Activated CD8-positive, alpha-beta T cell treated with anti-CD3 and anti-CD28 coated beads, Interleukin-2, amount 10 ng/mL, durations not matched to agents 7 days and 5 days (primary cell): Measurements from ENCODE around the gene SZRD1. TPM values are rescaled to one million over a fixed set of nuclear protein-coding genes. Genes with fewer than 3 reads are reported as not detected.

Source experiments
- ATAC-seq: fragments of 150-1000 bp; cut with Tn5 transposase; one replicate; pipeline ENCODE4 v1.10.0; 2021; ENCODE audit warnings: moderate library complexity
- CTCF ChIA-PET: fragments of 350-600 bp; sonication (Branson Sonifier 250); formaldehyde crosslinking; loops from one replicate; lab custom pipeline; 2021; ENCODE audit warnings: antibody characterized with exemption; lab: Charles Lee
- POLR2A ChIA-PET: fragments of 350-600 bp; sonication (Branson Sonifier 250); formaldehyde crosslinking; loops from one replicate; lab custom pipeline; 2021; ENCODE audit warnings: antibody characterized with exemption; lab: Charles Lee
- DNase-seq: peaks from one replicate; pipeline ENCODE4 v3.0.0-alpha.2; 2020
- H3K27ac Mint-ChIP-seq: one replicate; pipeline ENCODE4 v1.8.0; 2021; ENCODE audit warnings: mild to moderate bottlenecking, mixed read lengths
- H3K27me3 Mint-ChIP-seq: one replicate; pipeline ENCODE4 v1.8.0; 2021; ENCODE audit warnings: low read depth, mixed read lengths
- H3K36me3 Mint-ChIP-seq: one replicate; pipeline ENCODE4 v1.8.0; 2021; ENCODE audit warnings: low read depth, mixed read lengths
- H3K4me1 Mint-ChIP-seq: one replicate; pipeline ENCODE4 v1.8.0; 2021; ENCODE audit warnings: low read depth, mixed read lengths
- H3K4me3 Mint-ChIP-seq: one replicate; pipeline ENCODE4 v1.8.0; 2021; ENCODE audit warnings: mild to moderate bottlenecking, mixed read lengths
- H3K9me3 Mint-ChIP-seq: one replicate; pipeline ENCODE4 v1.8.0; 2022; ENCODE audit warnings: mixed read lengths; ENCODE audit not compliant: insufficient read depth
- total RNA-seq, 2 experiments: library from RNA; stranded (reverse); gene quantifications; one replicate each; pipeline ENCODE4 v1.2.3, GENCODE V29; 2021

The SZRD1 gene
- total RNA-seq, 2 experiments from 2014 or later: 171 to 176 TPM

DNA sequence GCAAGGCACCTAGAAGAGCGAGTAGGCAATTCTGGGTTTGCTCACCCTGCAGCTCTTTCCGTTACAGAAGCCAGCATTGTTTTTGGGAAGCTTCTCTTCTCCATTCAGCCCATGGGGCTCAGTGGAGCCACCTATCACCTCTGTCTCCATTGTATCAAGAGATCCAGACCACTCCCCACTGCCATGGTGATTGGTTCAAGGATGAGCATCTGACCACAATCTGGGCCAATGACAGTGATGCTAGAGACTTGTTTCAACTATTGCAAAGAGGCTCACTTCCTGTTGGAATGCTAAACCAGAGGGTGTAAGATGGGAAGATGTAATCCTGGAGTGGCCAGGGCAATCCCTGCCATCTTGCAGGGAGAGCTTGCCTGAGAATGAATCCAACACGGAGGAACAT is 63.6 kb downstream of the SZRD1 start:
- DNase-seq (no peak), ATAC-seq (no peak)
- Mint-ChIP-seq H3K9me3 (no peaks in the 10 kb centered on the region), H3K27ac (no peak overlapping the region), H3K36me3 (no peaks in the 10 kb centered on the region), H3K4me3 (no peak overlapping the region), H3K4me1 (peaks cover 6% of the 10 kb centered on the region), H3K27me3 (peaks cover 9% of the 10 kb centered on the region)
- POLR2A ChIA-PET: no interaction called here
- CTCF ChIA-PET: interaction anchor here (0.6 to 1.6 kb wide), 2 partner anchors 8 to 10 kb away, joined by 3 to 6 read pairs; partner anchors contain the start of gene NECAP2

DNA sequence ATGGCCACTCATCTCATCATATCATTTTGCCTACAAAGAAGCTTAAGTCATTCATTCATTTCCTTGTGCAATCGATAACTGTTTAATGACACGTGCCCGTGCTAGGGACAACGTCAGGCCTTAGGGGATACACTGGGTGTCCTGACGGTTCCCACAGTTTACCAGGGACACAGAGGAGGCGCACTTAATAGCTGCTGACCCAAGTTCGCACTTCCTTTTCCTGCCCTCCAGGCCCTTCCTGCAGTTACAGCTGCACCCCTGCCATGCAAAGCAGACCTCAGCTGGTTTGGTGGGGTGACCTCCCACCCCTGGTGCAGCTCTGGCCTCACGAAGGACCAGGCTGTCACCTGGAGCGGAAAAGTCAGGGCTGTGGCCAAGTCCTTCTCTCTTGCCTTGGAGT is 66.0 kb downstream of the SZRD1 start:
- Mint-ChIP-seq H3K27me3 (peaks cover 9% of the 10 kb centered on the region), H3K27ac (no peak overlapping the region), H3K4me1 (peaks cover 6% of the 10 kb centered on the region), H3K9me3 (no peaks in the 10 kb centered on the region), H3K4me3 (no peak overlapping the region), H3K36me3 (no peaks in the 10 kb centered on the region)
- no peak for ATAC-seq
- POLR2A ChIA-PET: no interaction called here
- CTCF ChIA-PET: interaction anchor here (0.7 kb wide), 1 partner anchor 354 kb away, joined by 3 read pairs; no protein-coding TSS in a partner anchor
- DNase-seq: no peak

- CTCF ChIA-PET: no interaction called here
- no peak overlapping the region for H3K27ac Mint-ChIP-seq
- no peaks in the 10 kb centered on the region for H3K36me3 Mint-ChIP-seq
- POLR2A ChIA-PET: interaction anchor here (0.6 kb wide), 1 partner anchor 14 kb away, joined by 3 read pairs; no protein-coding TSS in a partner anchor
- DNase-seq (no peak), ATAC-seq (no peak)
- H3K4me3 Mint-ChIP-seq: no peak overlapping the region
- no peaks in the 10 kb centered on the region for H3K9me3 Mint-ChIP-seq
- H3K4me1 Mint-ChIP-seq: peaks cover 6% of the 10 kb centered on the region
- peaks cover 9% of the 10 kb centered on the region for H3K27me3 Mint-ChIP-seq
Observed at GRCh38 chr1:16434007-16434406, 67.0 kb downstream of the SZRD1 start.

GRCh38 chr1:16434501-16434900 is 67.5 kb downstream of the SZRD1 start:
- H3K36me3 Mint-ChIP-seq: no peaks in the 10 kb centered on the region
- no peak for ATAC-seq
- H3K4me3 Mint-ChIP-seq: no peak overlapping the region
- H3K9me3 Mint-ChIP-seq: no peaks in the 10 kb centered on the region
- no peak overlapping the region for H3K27ac Mint-ChIP-seq
- ChIA-PET POLR2A (interaction anchor here (0.6 kb wide), 1 partner anchor 13 kb away, joined by 3 read pairs; no protein-coding TSS in a partner anchor), CTCF (no interaction called here)
- H3K4me1 Mint-ChIP-seq: peaks cover 8% of the 10 kb centered on the region
- no peak for DNase-seq
- H3K27me3 Mint-ChIP-seq: peaks cover 9% of the 10 kb centered on the region

DNA sequence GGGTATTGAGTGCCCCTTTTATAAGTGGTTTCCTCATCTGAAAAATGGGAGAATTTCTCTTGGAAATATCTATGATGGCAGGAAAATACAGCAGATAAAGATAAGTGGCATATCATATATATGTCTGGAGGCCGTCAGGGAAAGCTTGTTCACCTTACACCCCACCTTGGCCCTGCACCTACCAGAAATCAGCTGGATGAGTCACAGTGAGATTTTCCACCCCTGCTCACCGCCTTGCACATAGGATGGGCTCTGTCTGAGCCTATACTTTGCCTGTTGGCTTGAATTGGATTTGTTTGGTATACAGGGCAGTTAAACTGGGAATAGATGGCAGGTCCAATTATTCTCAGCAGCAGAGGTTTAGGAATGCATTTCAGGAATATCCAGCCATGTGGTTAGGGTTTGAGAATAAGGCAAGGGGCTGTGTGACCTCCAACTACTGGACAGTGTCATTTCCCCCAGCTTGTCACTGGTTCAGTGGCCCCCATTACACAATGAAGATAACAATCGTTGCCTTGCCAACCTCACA is 70.0 kb downstream of the SZRD1 start, which contains the start of gene SPATA21:
TSS of gene SPATA21 (minus strand) at position 479 of the 529 bp plus-strand sequence. CDS start 6,053 bp downstream, outside the sequence.
- DNase-seq (no peak), ATAC-seq (no peak)
- CTCF ChIA-PET: no interaction called here
- H3K27ac Mint-ChIP-seq: no peak within 1 kb of the TSS
- POLR2A ChIA-PET: no interaction called here
- peaks cover 7% of the 10 kb centered on the region for H3K36me3 Mint-ChIP-seq
- no peak within 1 kb of the TSS for H3K4me3 Mint-ChIP-seq
- peaks cover 5% of the 10 kb centered on the region for H3K27me3 Mint-ChIP-seq
- no peaks in the 10 kb centered on the region for H3K9me3 Mint-ChIP-seq
- peaks cover 20% of the 10 kb centered on the region for H3K4me1 Mint-ChIP-seq

DNA sequence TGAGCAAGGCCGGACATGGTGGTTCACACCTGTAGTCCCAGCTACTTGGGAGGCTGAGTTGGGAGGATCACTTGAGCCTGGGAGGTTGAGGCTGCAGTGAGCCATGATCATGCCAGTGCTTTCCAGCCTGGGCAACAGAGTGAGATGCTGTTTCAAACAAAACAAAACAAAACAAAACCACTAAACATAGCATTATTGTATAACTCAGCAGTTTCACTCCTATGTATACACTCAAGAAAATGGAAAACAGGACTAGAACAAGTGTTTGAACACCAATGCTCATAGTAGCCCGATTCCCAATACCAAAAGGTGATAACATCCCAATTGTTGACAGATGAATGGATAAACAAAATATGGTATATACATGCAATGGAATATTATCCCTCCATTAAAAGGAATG is 71.5 kb downstream of the SZRD1 start:
- no peak for DNase-seq
- no peak for ATAC-seq
- Mint-ChIP-seq H3K36me3 (peaks cover 12% of the 10 kb centered on the region), H3K27me3 (no peaks in the 10 kb centered on the region), H3K4me3 (no peak overlapping the region), H3K9me3 (no peaks in the 10 kb centered on the region), H3K27ac (no peak overlapping the region), H3K4me1 (peaks cover 30% of the 10 kb centered on the region)
- POLR2A ChIA-PET: interaction anchor here (3.5 kb wide), 1 partner anchor 18 kb away, joined by 27 read pairs; no protein-coding TSS in a partner anchor
- CTCF ChIA-PET: interaction anchor here (3.0 to 4.5 kb wide), 2 partner anchors 13 to 18 kb away, joined by 32 to 37 read pairs; no protein-coding TSS in a partner anchor

DNA sequence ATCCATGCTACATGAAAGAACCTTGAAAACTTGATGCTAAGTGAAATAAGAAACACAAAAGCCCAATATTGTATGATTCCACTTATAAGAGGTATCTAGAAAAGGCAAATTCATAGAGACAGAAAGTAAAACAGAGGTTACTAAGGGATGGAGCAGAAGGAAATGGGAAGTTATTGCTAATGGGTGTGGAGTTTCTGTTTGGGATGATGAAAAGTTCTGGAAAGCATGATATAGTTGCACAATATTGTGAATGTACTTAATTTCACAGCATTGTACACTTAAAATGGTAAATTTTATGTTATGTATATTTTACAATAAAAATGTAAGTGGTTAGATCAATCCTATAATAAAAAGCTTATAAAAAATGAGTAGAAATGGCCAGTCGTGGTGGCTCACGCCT is 71.9 kb downstream of the SZRD1 start:
- ChIA-PET CTCF (interaction anchor here (1.3 to 4.5 kb wide), 3 partner anchors 13 to 67 kb away, joined by 3 to 37 read pairs (median 32); no protein-coding TSS in a partner anchor), POLR2A (interaction anchor here (3.5 kb wide), 1 partner anchor 18 kb away, joined by 27 read pairs; no protein-coding TSS in a partner anchor)
- Mint-ChIP-seq H3K4me3 (no peak overlapping the region), H3K27ac (no peak overlapping the region), H3K4me1 (peaks cover 34% of the 10 kb centered on the region), H3K9me3 (no peaks in the 10 kb centered on the region), H3K27me3 (no peaks in the 10 kb centered on the region), H3K36me3 (peaks cover 14% of the 10 kb centered on the region)
- DNase-seq: no peak
- ATAC-seq: no peak

- POLR2A ChIA-PET: interaction anchor here (0.6 to 3.5 kb wide), 14 partner anchors 14 to 361 kb away, joined by 3 to 27 read pairs (median 6); partner anchors contain the start of genes FBXO42, RNU1-1 and SZRD1
- Mint-ChIP-seq H3K36me3 (peaks cover 25% of the 10 kb centered on the region), H3K4me1 (peaks cover 40% of the 10 kb centered on the region), H3K4me3 (peak overlapping the region; percentile 88), H3K27me3 (no peaks in the 10 kb centered on the region), H3K27ac (peak overlapping the region; percentile 92), H3K9me3 (no peaks in the 10 kb centered on the region)
- DNase-seq: no peak
- CTCF ChIA-PET: interaction anchor here (0.8 to 4.5 kb wide), 19 partner anchors 9 to 358 kb away, joined by 3 to 37 read pairs (median 4); partner anchors contain the start of genes FBXO42, NBPF1 and SZRD1
- peak; percentile 27 for ATAC-seq
Observed at GRCh38 chr1:16440131-16440469, 73.1 kb downstream of the SZRD1 start.

- Mint-ChIP-seq H3K9me3 (no peaks in the 10 kb centered on the region), H3K4me1 (peaks cover 40% of the 10 kb centered on the region), H3K4me3 (peak within 1 kb of the TSS; percentile 88), H3K27ac (peak within 1 kb of the TSS; percentile 92), H3K27me3 (no peaks in the 10 kb centered on the region), H3K36me3 (peaks cover 28% of the 10 kb centered on the region)
- ChIA-PET POLR2A (interaction anchor here (0.6 to 3.5 kb wide), 20 partner anchors 9 to 362 kb away, joined by 3 to 27 read pairs (median 4); partner anchors contain the start of genes FBXO42, RNU1-1 and SZRD1), CTCF (interaction anchor here (0.8 to 4.5 kb wide), 21 partner anchors 8 to 358 kb away, joined by 3 to 37 read pairs (median 4); partner anchors contain the start of genes FBXO42, NBPF1 and SZRD1)
- ATAC-seq (peak; percentile 89), DNase-seq (peak; percentile 97)
Observed at GRCh38 chr1:16440470-16441281, 73.6 kb downstream of the SZRD1 start, which contains the start of gene NECAP2. Gene NECAP2, plus strand, starts transcription at chr1:16440724. Its CDS starts 38 bp downstream, at chr1:16440762.

GRCh38 chr1:16441282-16441665 is 74.2 kb downstream of the SZRD1 start:
- Mint-ChIP-seq H3K27me3 (no peaks in the 10 kb centered on the region), H3K4me3 (peak overlapping the region; percentile 88), H3K9me3 (no peaks in the 10 kb centered on the region), H3K27ac (peak overlapping the region; percentile 92), H3K4me1 (peaks cover 40% of the 10 kb centered on the region), H3K36me3 (peaks cover 30% of the 10 kb centered on the region)
- POLR2A ChIA-PET: interaction anchor here (0.6 to 3.5 kb wide), 19 partner anchors 8 to 362 kb away, joined by 3 to 27 read pairs (median 4); partner anchors contain the start of genes FBXO42, RNU1-1 and SZRD1
- DNase-seq (no peak), ATAC-seq (peak; percentile 38)
- CTCF ChIA-PET: interaction anchor here (0.9 to 4.5 kb wide), 11 partner anchors 9 to 197 kb away, joined by 3 to 37 read pairs (median 9); partner anchors contain the start of genes FBXO42 and SZRD1

GRCh38 chr1:16442265-16442664 is 75.2 kb downstream of the SZRD1 start:
- peak overlapping the region; percentile 92 for H3K27ac Mint-ChIP-seq
- H3K4me3 Mint-ChIP-seq: peak overlapping the region; percentile 88
- CTCF ChIA-PET: interaction anchor here (4.5 kb wide), 1 partner anchor 16 kb away, joined by 37 read pairs; no protein-coding TSS in a partner anchor
- ATAC-seq (no peak), DNase-seq (peak; percentile 30)
- H3K4me1 Mint-ChIP-seq: peaks cover 40% of the 10 kb centered on the region
- H3K9me3 Mint-ChIP-seq: no peaks in the 10 kb centered on the region
- H3K36me3 Mint-ChIP-seq: peaks cover 31% of the 10 kb centered on the region
- no peaks in the 10 kb centered on the region for H3K27me3 Mint-ChIP-seq
- POLR2A ChIA-PET: interaction anchor here (1.4 to 3.5 kb wide), 3 partner anchors 7 to 74 kb away, joined by 4 to 27 read pairs (median 20); partner anchors contain the start of gene SZRD1
